HL-60/S4 treated with retinoic acid at 250 ng/mL for 4 days and 3 days (cell line): Measurements from ENCODE around the gene NDST4.

Experiments used
- in situ Hi-C: fragments of 300-500 bp; cut with MboI; formaldehyde crosslinking; loops from 2 replicates; pipeline ENCODE4 v1.7.0; 2022; ENCODE audit warnings: low sequenced_read_pairs

Gene NDST4

DNA sequence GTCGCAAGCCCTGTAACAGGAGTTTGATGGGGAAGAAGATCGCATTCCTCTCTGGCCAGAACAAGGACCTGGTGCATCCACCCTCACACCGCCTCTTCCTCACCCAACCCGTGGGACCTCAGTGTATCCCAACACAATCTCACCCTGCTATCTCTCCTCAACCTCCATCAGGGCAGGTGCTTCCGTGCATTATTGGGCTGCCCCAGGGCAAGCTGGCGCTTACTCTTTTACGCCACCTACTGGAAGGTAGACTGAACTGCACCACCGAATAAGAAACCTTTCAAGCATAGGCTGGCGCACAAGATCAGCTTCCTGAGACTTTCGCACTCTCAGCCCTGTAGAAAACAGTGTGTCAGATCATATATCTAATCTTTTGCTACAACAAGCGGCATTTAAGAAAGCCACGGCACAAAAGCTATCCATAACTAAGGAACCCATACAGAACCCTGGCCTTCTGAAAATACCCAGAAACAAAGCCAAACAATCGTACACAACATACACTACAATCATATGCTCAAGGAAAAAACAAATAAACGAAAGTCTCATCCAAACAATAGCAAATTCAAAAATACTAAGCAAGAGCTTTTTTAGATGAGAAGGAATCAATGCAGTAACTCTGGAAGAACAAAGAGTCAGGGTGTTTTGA is 305.5 kb downstream of the NDST4 start:
- in situ Hi-C loops, result no loop called here

DNA sequence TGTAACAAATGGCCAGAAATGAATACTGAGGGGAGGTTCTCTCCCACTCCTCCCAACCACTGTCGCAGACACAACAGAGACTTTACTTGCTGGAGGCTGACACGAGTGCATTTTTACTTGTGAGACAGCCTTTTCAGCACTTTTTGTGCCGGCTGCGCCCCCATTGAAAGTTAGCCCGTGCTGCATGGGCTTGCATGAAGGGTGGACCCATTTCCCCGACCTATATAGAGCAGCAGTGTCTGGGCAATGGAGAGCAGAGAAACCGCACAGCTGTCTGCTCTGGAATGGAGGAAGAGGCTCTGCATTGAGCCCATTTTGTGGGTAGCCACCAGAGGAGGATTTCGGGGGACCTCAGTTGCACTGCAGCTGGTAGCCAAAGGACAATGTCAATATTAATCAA is 306.1 kb downstream of the NDST4 start:
- in situ Hi-C loops, result no loop called here

DNA sequence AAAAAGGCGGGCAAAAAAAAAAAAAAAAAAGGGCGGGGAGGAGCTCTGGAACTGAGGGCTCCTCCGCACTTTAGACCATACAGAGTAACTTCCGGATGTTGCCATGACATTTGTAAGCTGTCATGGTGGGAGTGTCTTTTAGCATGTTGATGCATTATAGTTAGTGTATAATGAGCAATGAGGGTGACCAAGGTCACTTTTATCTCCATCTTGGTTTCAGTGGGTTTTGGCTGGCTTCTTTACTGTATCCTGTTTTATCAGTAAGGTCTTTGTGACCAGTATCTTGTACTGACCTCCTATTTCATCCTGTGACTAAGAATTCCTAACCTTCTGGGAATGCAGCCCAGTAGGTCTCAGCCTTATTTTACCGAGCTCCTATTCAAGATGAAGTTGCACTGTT is 321.4 kb downstream of the NDST4 start:
- in situ Hi-C loops, result no loop called here

DNA sequence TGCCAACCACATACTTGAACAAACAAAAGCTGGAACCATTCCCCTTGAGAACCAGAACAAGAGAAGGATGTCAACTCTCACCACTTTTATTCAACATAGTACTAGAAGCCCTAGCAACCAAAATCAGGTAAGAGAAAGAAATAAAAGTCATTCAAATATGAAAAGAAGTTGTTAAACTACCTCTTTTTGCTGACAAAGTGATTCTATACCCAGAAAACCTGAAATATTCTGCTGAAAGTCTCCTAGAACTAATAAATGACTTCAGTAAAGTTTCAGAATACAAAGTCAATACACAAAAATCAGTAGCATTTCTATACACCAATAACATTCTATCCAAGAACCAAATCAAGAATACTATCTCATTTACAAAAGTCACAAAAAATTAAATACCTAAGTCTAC is 327.9 kb downstream of the NDST4 start:
- in situ Hi-C loops, result no loop called here

DNA sequence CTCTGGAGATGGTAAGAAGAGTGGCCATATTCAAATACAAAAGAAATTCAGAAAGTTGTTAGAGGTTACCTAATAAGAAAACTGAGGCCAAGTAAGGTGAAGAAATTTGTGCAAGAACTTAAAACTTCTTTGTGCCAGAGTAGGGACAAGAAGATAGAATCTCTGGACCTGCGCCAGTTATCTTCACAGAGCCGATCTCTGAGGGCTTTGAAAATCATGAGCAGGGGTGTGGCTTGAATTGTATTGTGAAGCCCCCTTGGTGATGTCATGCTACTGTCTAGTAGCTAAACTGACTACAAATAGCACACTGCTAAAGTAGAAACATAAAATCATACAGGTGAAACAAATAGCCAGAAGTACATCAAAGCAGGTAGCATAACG is 330.2 kb downstream of the NDST4 start:
- in situ Hi-C loops, result no loop called here

DNA sequence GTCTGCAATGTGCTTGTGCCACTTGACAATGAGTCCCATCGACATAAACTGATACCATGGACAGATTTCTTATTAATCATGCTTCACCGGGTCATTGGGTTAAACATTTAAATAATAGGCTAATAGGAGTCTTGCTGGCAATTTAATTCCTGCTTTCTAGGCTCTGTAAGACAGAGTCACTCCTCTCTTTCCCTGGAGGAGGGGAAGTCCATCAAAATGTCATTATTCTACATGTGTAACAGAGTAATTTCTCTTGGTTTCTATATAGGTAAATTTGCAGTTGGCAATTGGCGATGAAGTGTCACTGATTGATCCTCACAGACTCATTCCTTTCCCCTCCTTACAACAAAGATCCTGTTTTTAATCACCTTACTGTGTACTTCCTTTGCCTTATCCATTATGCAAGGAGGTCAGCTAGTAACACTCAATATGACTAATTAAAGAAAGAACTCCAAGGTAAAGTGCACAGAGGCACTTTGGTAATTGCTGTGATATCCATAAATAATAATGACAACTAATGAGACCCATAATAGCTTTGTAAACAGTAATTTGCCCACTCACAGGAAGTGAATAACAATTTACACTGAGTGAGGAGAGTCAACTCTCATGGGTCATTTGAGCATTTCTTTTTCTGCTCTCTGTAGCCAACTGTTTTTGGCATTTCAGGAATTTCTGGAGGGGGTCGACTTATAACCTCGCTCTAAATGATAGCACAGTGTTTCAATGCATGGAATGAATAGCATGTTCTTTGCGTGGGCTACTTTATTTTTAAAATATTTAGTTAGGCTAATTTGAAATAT is 330.8 kb downstream of the NDST4 start:
- in situ Hi-C loops, result no loop called here

DNA sequence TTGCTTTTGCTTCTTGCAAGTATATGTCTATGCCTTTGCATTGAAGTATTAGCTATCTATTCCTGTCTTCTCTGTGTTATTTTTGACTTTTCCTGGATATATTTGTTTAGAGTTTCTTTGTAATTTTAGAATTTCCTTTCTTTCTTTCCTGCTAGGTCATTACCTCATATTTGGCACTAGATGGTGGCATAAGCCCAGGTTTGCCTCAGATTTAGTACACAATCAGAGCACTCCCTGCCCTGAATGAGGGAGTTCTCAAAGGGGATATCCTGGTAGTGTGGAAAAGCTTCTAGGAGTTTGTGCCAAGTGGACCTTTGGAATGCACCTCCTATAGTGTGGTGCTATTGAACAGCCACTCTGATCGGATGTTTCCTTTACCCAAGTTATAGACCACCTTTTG is 333.2 kb downstream of the NDST4 start:
- in situ Hi-C loops, result no loop called here
